Nephron (organoid): ENCODE results near the gene DOCK6.
"Not testable (repeated sequence)": the region's sequence is repeated elsewhere in the genome, so short reads cannot be mapped to it uniquely, and the experiment has no call there.

ENCODE experiments used
- H3K27ac Mint-ChIP-seq, 3 experiments: 2 replicates each; pipeline ENCODE4 v1.8.0; 2020; ENCODE audit warnings: mixed read lengths in 3 of 3, mild to moderate bottlenecking in 2 of 3, moderate library complexity in 1 of 3
- H3K27me3 Mint-ChIP-seq: 2 replicates; pipeline ENCODE4 v1.8.0; 2021; ENCODE audit warnings: low read depth, mild to moderate bottlenecking, moderate library complexity, mixed read lengths
- H3K36me3 Mint-ChIP-seq: 2 replicates; pipeline ENCODE4 v1.8.0; 2020; ENCODE audit warnings: low read depth, mixed read lengths
- H3K4me1 Mint-ChIP-seq: 2 replicates; pipeline ENCODE4 v1.8.0; 2020; ENCODE audit warnings: mixed read lengths
- H3K4me3 Mint-ChIP-seq, 3 experiments: 2 replicates each; pipeline ENCODE4 v1.8.0; 2020; ENCODE audit warnings: mild to moderate bottlenecking in 3 of 3, mixed read lengths in 3 of 3, moderate library complexity in 2 of 3
- H3K9me3 Mint-ChIP-seq: 2 replicates; pipeline ENCODE4 v1.8.0; 2020; ENCODE audit warnings: mixed read lengths
- TF ChIP-seq, protein P1 (sequence below), 3 experiments: fragments of 200-600 bp; sonication (generic); IDR thresholded peaks; one replicate each; pipeline ENCODE4 v1.5.0; 2021; ENCODE audit warnings: antibody characterized with exemption in 3 of 3; ENCODE audit not compliant: unreplicated experiment in 3 of 3

DOCK6 gene

DNA sequence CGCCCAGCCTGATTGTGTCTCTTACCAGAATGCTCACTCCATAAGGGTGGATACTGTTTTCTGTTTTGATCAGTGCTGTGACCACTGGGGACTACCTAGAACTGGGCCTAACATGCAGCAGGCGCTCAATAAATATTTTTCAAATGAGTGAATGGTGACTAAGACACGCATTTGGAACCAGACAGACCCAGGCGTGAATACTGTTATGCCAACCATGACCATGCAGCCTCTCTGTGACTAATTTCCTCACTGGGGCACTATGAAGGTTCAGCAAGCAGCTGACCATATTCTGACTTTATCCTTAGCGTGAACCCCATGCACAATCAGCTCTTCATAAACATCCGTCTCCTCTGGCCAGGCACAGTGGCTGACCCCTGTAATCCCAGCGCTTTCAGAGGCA is 93.8 kb downstream of the DOCK6 start:
- Mint-ChIP-seq H3K4me1 (peaks cover 21% of the 10 kb centered on the region), H3K9me3 (no peaks in the 10 kb centered on the region), H3K4me3 (no peak overlapping the region), H3K27me3 (no peaks in the 10 kb centered on the region), H3K27ac (peak overlapping the region in 2 of 3 experiments; percentile 9 to 51), H3K36me3 (peaks cover 66% of the 10 kb centered on the region)
- TF ChIP-seq, protein P1, sequence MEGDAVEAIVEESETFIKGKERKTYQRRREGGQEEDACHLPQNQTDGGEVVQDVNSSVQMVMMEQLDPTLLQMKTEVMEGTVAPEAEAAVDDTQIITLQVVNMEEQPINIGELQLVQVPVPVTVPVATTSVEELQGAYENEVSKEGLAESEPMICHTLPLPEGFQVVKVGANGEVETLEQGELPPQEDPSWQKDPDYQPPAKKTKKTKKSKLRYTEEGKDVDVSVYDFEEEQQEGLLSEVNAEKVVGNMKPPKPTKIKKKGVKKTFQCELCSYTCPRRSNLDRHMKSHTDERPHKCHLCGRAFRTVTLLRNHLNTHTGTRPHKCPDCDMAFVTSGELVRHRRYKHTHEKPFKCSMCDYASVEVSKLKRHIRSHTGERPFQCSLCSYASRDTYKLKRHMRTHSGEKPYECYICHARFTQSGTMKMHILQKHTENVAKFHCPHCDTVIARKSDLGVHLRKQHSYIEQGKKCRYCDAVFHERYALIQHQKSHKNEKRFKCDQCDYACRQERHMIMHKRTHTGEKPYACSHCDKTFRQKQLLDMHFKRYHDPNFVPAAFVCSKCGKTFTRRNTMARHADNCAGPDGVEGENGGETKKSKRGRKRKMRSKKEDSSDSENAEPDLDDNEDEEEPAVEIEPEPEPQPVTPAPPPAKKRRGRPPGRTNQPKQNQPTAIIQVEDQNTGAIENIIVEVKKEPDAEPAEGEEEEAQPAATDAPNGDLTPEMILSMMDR (IDR thresholded peaks at IDR 0.05; ENCODE audit: unreplicated experiment in 3 of 3) = no peak

DNA sequence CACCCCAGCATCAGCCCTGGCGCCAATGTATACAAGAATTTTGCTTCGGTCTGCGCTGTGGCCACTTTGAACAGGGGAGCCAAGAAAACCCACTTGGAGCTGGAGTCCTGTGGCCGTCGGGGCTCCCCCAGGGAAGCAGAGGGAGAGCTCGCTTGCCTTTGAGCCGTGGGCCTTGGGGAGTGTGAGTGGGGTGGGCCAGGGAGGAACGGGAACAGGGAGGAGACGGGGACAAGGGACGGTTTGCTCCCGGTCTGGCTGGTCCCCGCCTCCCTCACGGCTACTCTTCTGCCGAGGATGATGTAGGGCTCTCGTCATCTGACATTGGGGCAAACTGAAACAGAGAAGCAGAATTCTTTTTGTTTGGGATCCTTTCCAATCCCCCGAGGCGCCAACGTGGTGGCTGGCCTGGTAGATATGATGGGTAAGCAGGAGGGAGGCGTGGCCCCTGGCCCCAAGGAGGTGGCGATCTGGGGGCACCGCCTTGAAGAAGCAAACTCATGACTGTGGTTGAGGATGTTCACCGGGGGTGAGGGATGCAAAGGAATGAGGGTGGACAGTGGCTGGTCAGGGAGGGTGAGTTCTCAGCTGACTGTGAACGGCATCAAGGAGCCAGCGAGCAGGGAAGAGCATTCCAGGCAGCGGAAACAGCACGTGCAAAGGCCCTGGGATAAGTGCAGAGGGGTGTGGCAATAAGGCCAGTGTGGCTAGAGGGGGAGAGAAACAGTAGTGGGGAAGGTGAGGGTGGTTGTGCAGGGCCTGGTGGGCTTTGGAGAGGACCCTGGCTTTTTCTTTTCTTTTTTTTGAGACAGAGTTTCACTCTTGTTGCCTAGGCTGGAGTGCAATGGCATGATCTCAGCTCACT is 95.8 kb downstream of the DOCK6 start:
- Mint-ChIP-seq H3K4me3 (no peak overlapping the region), H3K36me3 (peaks cover 59% of the 10 kb centered on the region), H3K9me3 (no peaks in the 10 kb centered on the region), H3K27ac (peak overlapping the region in 2 of 3 experiments; percentile 61 to 97), H3K4me1 (peaks cover 21% of the 10 kb centered on the region), H3K27me3 (no peaks in the 10 kb centered on the region)
- TF ChIP-seq, protein P1 (IDR thresholded peaks at IDR 0.05; ENCODE audit: unreplicated experiment in 3 of 3) = no peak

DNA sequence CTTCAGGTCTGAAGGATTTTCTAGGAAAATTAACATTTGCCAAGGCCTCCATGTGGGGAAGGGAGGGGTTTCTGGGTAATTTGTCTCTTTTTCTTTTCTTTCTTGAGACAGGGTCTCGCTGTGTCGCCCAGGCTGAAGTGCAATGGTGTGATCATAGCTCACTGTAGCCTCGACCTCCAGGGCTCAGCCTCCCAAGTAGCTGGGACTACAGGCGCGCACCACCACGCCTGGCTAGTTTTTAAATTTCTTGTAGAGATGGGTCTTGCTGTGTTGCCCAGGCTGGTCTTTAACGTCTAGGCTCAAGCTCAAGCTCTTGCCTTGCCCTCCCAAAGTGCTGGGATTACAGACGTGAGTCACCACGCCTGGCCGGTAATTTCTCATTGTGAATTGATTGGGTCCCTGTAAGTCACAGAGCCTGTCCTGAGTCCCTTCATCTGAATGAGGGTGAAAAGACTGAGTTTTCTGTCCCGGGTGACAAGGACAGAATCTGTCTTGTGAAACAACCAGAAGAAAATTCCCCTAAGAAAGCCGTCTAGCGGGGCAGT is 96.8 kb downstream of the DOCK6 start:
- no peaks in the 10 kb centered on the region for H3K27me3 Mint-ChIP-seq
- H3K36me3 Mint-ChIP-seq = peaks cover 59% of the 10 kb centered on the region
- TF ChIP-seq, protein P1 (IDR thresholded peaks at IDR 0.05; ENCODE audit: unreplicated experiment in 3 of 3) = no peak
- H3K4me3 Mint-ChIP-seq = no peak overlapping the region
- peak overlapping the region; percentile 1 to 97 (median 61) for H3K27ac Mint-ChIP-seq
- no peaks in the 10 kb centered on the region for H3K9me3 Mint-ChIP-seq
- peaks cover 21% of the 10 kb centered on the region for H3K4me1 Mint-ChIP-seq

DNA sequence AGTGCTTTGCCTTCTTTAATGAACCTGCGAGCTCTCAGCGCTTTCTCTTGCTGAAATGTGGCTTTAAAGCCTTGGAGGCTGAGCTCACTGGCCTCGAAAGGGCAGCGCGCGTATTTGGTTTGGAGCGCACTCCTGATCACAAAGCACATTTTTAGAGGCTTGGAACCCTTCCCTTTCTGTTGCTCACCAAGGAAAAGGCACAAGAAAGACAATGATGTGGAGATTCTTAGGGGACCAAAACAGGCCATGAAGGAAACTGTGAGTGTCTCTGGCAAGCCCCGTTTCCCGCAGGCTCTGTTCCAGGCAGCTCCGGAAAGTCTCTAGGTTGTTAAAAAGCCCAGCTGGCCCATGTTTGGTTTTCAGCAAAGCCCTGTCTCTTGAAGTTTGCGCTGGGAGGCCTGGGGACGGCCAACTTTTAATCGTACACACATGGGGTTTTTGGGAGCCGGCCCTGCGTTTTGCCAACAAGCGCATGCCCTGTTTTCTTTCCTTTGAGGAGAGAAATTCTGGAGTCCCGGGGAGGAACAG is 97.4 kb downstream of the DOCK6 start:
- Mint-ChIP-seq H3K9me3 (peaks cover 3% of the 10 kb centered on the region), H3K36me3 (peaks cover 57% of the 10 kb centered on the region), H3K27me3 (no peaks in the 10 kb centered on the region), H3K27ac (peak overlapping the region; percentile 1 to 97 (median 61)), H3K4me3 (peak overlapping the region in 1 of 3 experiments; percentile 64), H3K4me1 (peaks cover 25% of the 10 kb centered on the region)
- TF ChIP-seq, protein P1 (IDR thresholded peaks at IDR 0.05; ENCODE audit: unreplicated experiment in 3 of 3) = no peak

DNA sequence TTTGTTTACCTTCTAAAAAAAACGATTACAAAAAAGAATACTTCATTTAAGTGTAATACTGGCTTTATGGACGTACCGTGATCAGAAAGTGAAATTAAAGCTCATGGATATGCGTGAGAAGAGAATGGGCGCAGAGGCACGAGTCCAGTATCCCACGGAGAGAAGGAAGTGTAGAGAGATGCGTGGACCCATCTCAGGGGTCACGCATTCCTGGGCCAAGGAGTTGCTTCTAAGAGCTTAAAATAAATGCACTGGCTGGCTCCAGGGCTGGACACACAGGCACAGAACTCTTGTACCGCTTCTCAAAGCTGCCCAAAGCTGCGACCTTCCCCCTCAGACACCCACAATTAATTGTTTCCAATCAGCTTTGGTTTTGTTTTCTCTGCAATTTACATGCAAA is 98.0 kb downstream of the DOCK6 start:
- TF ChIP-seq, protein P1 (IDR thresholded peaks at IDR 0.05; ENCODE audit: unreplicated experiment in 3 of 3) = no peak
- Mint-ChIP-seq H3K27me3 (no peaks in the 10 kb centered on the region), H3K4me3 (no peak overlapping the region), H3K27ac (peak overlapping the region; percentile 1 to 97 (median 61)), H3K36me3 (peaks cover 55% of the 10 kb centered on the region), H3K4me1 (peaks cover 31% of the 10 kb centered on the region), H3K9me3 (peaks cover 3% of the 10 kb centered on the region)

DNA sequence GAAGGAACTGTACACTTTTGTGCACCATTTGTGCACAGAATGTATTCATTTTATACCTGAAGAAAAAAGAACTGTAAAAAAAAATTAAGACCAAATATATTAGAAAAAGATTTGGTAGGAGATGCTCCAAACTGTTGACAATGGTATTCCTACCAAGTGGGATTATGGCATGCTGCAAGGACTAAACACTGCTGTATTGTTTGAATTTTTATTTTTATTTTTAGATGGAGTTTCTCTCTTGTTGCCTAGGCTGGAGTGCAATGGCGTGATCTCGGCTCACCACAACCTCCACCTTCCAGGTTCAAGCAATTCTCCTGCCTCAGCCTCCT is 101.9 kb downstream of the DOCK6 start:
- H3K4me3 Mint-ChIP-seq = not testable (repeated sequence)
- H3K36me3 Mint-ChIP-seq = peaks cover 27% of the 10 kb centered on the region

More for the DNA sequence above, 101.9 kb downstream of the DOCK6 start:
- H3K27ac Mint-ChIP-seq = peak overlapping the region; percentile 55 to 93 (median 84)
- not testable (repeated sequence) for H3K9me3 Mint-ChIP-seq, H3K27me3 Mint-ChIP-seq
- peaks cover 40% of the 10 kb centered on the region for H3K4me1 Mint-ChIP-seq
